ENCODE measurements around the gene STK39. TPM values are rescaled to one million over a fixed set of nuclear protein-coding genes. Genes with fewer than 3 reads are reported as not detected.

The STK39 gene
- total RNA-seq, 3 donors from 2014 or later, result 36.4 to 57.5 (median 52.5) TPM

GRCh38 chr2:168021800-168022587 lies 225.4 kb downstream of the STK39 start:
- Histone ChIP-seq H3K4me1 (ENCODE audit: low read depth) (no peaks in the 10 kb centered on the region), H3K9me3 (no peaks in the 10 kb centered on the region), H3K4me3 (no peak overlapping the region), H3K36me3 (ENCODE audit: low read depth) (no peaks in the 10 kb centered on the region)
- intact Hi-C loops (cut with DNase I, micrococcal nuclease), result no loop called here
- DNase-seq (no peak), ATAC-seq (no peak)
- TF ChIP-seq CTCF (IDR thresholded peaks at IDR 0.05), result no peak

DNA sequence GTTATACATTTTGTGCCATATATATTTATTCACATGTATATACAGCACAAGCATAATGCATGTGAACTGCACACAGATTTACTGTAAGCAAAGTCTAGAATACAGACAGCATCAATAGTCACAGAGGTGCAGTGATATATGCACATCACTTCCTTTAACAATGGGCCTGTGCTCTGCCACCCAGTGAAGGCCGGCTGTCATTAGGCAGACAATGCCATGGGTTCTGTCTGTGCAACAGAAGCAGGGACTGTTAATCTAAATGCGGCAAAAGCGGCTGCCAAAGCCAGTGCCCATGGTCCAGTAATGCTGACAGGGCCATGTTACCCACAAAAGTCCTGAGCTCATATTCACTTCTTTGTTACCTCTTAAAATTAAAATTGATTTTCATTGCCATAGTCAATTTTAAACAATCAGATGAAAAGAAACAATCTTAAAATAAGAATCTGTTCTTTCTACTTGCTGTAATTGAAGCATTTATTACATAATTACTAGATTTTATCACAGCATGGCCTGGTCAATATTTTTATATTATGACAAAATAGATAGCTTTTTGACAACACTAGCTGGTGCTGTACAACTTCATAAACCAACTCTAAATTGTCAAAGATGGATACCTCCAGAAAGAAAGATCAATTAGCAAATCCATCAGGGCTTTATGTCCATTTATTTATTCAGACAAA lies 232.0 kb downstream of the STK39 start:
- H3K9me3 ChIP-seq, result no peaks in the 10 kb centered on the region
- TF ChIP-seq CTCF (IDR thresholded peaks at IDR 0.05), result no peak
- H3K36me3 ChIP-seq (ENCODE audit: low read depth), result no peaks in the 10 kb centered on the region
- no peaks in the 10 kb centered on the region for H3K4me1 ChIP-seq (ENCODE audit: low read depth)
- no peak overlapping the region for H3K4me3 ChIP-seq
- ATAC-seq (no peak), DNase-seq (no peak)
- intact Hi-C loops (cut with DNase I, micrococcal nuclease), result no loop called here

DNA sequence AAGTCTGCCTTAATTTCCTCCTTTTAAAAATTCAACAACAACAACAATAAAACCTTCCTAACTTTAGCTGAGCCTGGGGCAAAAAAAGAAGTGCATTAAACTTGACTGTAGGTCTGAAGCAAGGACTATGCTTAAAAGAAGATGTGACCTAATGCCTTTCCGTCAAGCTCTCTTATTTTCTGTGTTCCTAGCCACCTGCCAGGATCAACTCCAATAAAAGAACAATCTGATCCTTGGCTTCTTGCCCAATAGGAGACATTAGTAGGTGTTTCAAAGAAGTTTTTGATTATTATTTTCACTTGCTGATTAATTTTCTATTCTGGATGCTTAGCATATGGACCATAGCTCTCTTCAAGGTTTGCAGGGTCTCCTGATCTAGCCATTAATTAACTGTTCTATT lies 237.5 kb downstream of the STK39 start:
- ATAC-seq (no peak), DNase-seq (no peak)
- intact Hi-C loops (cut with DNase I, micrococcal nuclease), result no loop called here
- no peaks in the 10 kb centered on the region for H3K36me3 ChIP-seq (ENCODE audit: low read depth)
- no peaks in the 10 kb centered on the region for H3K4me1 ChIP-seq (ENCODE audit: low read depth)
- H3K4me3 ChIP-seq, result no peak overlapping the region
- H3K9me3 ChIP-seq, result no peaks in the 10 kb centered on the region
- TF ChIP-seq CTCF (IDR thresholded peaks at IDR 0.05), result no peak

- DNase-seq, result peak in 2 of 3 donors; percentile 47 to 50
- Histone ChIP-seq H3K36me3 (ENCODE audit: low read depth) (no peaks in the 10 kb centered on the region), H3K4me1 (ENCODE audit: low read depth) (no peaks in the 10 kb centered on the region), H3K9me3 (no peaks in the 10 kb centered on the region), H3K4me3 (no peak overlapping the region)
- intact Hi-C loops (cut with DNase I, micrococcal nuclease), result no loop called here
- peak; percentile 87 for ATAC-seq
- TF ChIP-seq CTCF (IDR thresholded peaks at IDR 0.05), result no peak
These were observed 238.7 kb downstream of the STK39 start for GRCh38 chr2:168008646-168009195.

GRCh38 chr2:168006498-168006897 lies 240.9 kb downstream of the STK39 start:
- Histone ChIP-seq H3K9me3 (no peaks in the 10 kb centered on the region), H3K4me3 (no peak overlapping the region), H3K36me3 (ENCODE audit: low read depth) (no peaks in the 10 kb centered on the region), H3K4me1 (ENCODE audit: low read depth) (no peaks in the 10 kb centered on the region)
- ATAC-seq (peak; percentile 53), DNase-seq (peak in 1 of 3 donors; percentile 20)
- intact Hi-C loops (cut with DNase I, micrococcal nuclease), result no loop called here
- TF ChIP-seq CTCF (IDR thresholded peaks at IDR 0.05), result no peak

Data from mucosa of descending colon (tissue), 3 donors.